Mesendoderm (in vitro differentiated cells): Measurements from ENCODE around the gene PXYLP1.

Experiments
- DNase-seq: peaks from one replicate; pipeline ENCODE4 v3.0.0; 2013
- H2AK5ac ChIP-seq: 2 replicates; pipeline ENCODE4 v1.6.1; 2013; ENCODE audit warnings: low read length, inconsistent platforms
- H2BK120ac ChIP-seq: 2 replicates; pipeline ENCODE4 v1.6.1; 2013; ENCODE audit warnings: low read depth, mild to moderate bottlenecking, low read length, moderate library complexity, mixed read lengths
- H2BK15ac ChIP-seq: replicated peaks from 2 replicates; pipeline ENCODE4 v1.6.1; 2013; ENCODE audit warnings: low read depth, mild to moderate bottlenecking, moderate library complexity
- H2BK5ac ChIP-seq: 2 replicates; pipeline ENCODE4 v1.6.1; 2013; ENCODE audit warnings: low read length, inconsistent platforms
- H3K18ac ChIP-seq: 2 replicates; pipeline ENCODE4 v1.6.1; 2013; ENCODE audit warnings: mild to moderate bottlenecking, low read length, mixed read lengths
- H3K23ac ChIP-seq: one replicate; pipeline ENCODE4 v1.6.1; 2013; ENCODE audit warnings: low read length
- H3K27ac ChIP-seq: 2 replicates; pipeline ENCODE4 v1.5.1; 2013; ENCODE audit warnings: low read depth, mild to moderate bottlenecking, inconsistent platforms, low read length, moderate library complexity
- H3K27me3 ChIP-seq: 2 replicates; pipeline ENCODE4 v1.6.1; 2013; ENCODE audit warnings: low read length, control low read depth, mild to moderate bottlenecking, inconsistent platforms; ENCODE audit not compliant: insufficient read depth, poor library complexity
- H3K36me3 ChIP-seq: 2 replicates; pipeline ENCODE4 v1.6.1; 2013; ENCODE audit warnings: low read length, inconsistent platforms; ENCODE audit not compliant: control insufficient read depth, insufficient read depth
- H3K4ac ChIP-seq: one replicate; pipeline ENCODE4 v1.6.1; 2013; ENCODE audit warnings: low read depth, mild to moderate bottlenecking, low read length, moderate library complexity
- H3K4me1 ChIP-seq: 2 replicates; pipeline ENCODE4 v1.6.1; 2013; ENCODE audit warnings: low read depth, low read length, inconsistent platforms; ENCODE audit not compliant: control insufficient read depth
- H3K4me2 ChIP-seq: 2 replicates; pipeline ENCODE4 v1.6.1; 2013; ENCODE audit warnings: low read length
- H3K4me3 ChIP-seq: 2 replicates; pipeline ENCODE4 v1.5.1; 2013; ENCODE audit warnings: mild to moderate bottlenecking, low read length
- H3K56ac ChIP-seq: one replicate; pipeline ENCODE4 v1.6.1; 2013; ENCODE audit warnings: low read length
- H3K79me1 ChIP-seq: 2 replicates; pipeline ENCODE4 v1.6.1; 2013; ENCODE audit warnings: low read length, inconsistent platforms
- H3K79me2 ChIP-seq: 2 replicates; pipeline ENCODE4 v1.6.1; 2013; ENCODE audit warnings: mild to moderate bottlenecking, low read length; ENCODE audit not compliant: control insufficient read depth, insufficient read depth
- H3K9ac ChIP-seq: 2 replicates; pipeline ENCODE4 v1.6.1; 2013; ENCODE audit warnings: low read length, inconsistent platforms
- H4K5ac ChIP-seq: one replicate; pipeline ENCODE4 v1.6.1; 2013; ENCODE audit warnings: low read length
- H4K8ac ChIP-seq: one replicate; pipeline ENCODE4 v1.6.1; 2013; ENCODE audit warnings: low read depth, mild to moderate bottlenecking, control low read depth, low read length, moderate library complexity
- WGBS: extraction: QIAGEN DNeasy Blood & Tissue Kit; methylation state at CpG from one replicate; pipeline ENCODE4 v1.1.7; 2013; ENCODE audit warnings: low lambda C conversion rate, missing lambda C conversion rate; ENCODE audit not compliant: insufficient coverage; ENCODE audit errors: extremely low coverage; 5-methylcytosine and 5-hydroxymethylcytosine counted together

PXYLP1 gene

DNA sequence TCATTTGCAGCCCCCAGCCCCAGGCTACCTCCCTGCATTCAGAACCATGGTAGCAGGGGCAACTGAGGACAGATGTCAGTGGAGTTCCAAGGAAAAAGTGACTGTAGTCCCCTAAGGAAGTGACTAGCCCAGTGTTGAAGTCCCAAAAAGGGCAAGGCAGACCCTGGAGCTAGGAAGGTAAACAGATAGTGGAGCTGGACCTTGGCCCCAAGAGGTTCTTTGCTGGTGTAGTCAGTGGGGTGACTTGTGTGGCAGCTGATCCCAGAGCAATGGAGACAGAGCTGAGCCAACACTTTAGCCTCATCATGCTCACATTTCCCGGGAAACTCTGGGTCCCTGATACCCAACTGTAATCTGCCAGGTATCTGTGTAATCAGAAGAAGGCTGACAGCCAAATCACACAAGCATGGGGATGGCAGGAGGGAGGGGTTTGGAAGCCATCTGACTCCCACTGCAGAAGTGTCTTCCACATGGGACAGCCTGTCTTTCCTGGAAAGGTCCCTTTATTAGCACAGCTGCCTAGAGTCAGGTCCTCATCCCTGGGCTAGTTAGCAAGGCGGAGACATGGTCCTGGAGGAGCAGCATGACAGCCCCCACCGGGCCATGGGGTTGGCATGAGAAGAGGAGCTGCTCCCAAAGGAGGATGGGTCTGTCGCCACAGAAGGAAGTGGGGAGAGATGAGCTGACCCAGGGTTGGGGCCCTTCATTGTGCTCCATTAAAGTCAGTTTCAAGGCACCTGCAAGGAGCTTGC lies 39.8 kb downstream of the PXYLP1 start:
- Histone ChIP-seq H3K27ac (no peak overlapping the region), H3K79me1 (no peaks in the 10 kb centered on the region), H2BK5ac (no peak overlapping the region), H3K27me3 (no peaks in the 10 kb centered on the region), H3K4me2 (no peak overlapping the region), H2BK120ac (no peak overlapping the region), H2AK5ac (no peak overlapping the region), H3K56ac (no peak overlapping the region), H3K23ac (no peak overlapping the region), H3K4ac (no peak overlapping the region), H4K5ac (no peak overlapping the region), H3K9ac (no peak overlapping the region), H3K36me3 (no peaks in the 10 kb centered on the region), H3K4me1 (no peaks in the 10 kb centered on the region), H3K18ac (no peak overlapping the region), H2BK15ac (no peak overlapping the region), H4K8ac (no peak overlapping the region), H3K79me2 (no peaks in the 10 kb centered on the region), H3K4me3 (no peak overlapping the region)
- WGBS: no CpG with 5 or more reads among the region's 4 CpGs
- DNase-seq: no peak

DNA sequence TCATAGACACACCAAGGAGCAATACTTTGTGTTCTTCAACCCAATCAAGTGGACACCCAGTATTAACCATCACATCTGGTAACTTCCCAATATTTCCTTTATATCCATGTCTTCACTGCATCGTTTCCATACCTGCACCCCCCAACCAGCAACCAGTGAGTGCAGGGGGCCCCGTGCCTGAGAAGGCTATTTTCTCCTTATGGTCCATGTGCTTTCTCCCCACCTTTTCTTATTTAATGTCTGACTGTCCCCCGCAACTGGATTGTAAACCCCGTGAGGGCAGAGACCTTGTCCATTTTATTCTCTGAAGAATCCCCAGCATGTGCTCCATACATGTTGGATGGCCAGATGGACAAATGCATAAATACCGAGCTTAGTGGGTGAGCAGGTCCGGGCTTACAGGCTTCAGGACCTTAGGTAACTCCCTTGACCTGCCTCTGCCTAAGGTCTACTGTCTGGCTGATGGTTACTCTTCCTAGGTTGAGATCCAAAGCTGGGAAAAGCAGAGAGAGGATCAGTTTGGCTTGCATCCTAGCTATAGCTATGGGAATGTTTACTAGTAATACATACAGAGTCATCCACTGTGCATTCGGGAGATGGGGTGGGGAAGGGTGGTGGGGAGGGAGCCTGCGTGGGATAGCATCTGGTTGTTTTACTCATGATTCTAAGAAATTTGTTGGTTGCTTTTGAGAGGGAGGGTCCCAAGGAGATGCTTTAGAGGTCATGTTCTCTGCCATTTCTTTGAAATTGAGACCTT lies 41.5 kb downstream of the PXYLP1 start:
- Histone ChIP-seq H3K18ac (no peak overlapping the region), H2AK5ac (no peak overlapping the region), H3K4me3 (no peak overlapping the region), H3K9ac (no peak overlapping the region), H4K5ac (no peak overlapping the region), H3K23ac (no peak overlapping the region), H3K79me1 (no peaks in the 10 kb centered on the region), H2BK15ac (no peak overlapping the region), H3K79me2 (no peaks in the 10 kb centered on the region), H3K4me1 (no peaks in the 10 kb centered on the region), H3K27ac (no peak overlapping the region), H3K36me3 (no peaks in the 10 kb centered on the region), H3K4me2 (no peak overlapping the region), H2BK5ac (no peak overlapping the region), H3K27me3 (no peaks in the 10 kb centered on the region), H3K56ac (no peak overlapping the region), H3K4ac (no peak overlapping the region), H4K8ac (no peak overlapping the region), H2BK120ac (no peak overlapping the region)
- no CpG with 5 or more reads among the region's 8 CpGs for WGBS
- DNase-seq: no peak

DNA sequence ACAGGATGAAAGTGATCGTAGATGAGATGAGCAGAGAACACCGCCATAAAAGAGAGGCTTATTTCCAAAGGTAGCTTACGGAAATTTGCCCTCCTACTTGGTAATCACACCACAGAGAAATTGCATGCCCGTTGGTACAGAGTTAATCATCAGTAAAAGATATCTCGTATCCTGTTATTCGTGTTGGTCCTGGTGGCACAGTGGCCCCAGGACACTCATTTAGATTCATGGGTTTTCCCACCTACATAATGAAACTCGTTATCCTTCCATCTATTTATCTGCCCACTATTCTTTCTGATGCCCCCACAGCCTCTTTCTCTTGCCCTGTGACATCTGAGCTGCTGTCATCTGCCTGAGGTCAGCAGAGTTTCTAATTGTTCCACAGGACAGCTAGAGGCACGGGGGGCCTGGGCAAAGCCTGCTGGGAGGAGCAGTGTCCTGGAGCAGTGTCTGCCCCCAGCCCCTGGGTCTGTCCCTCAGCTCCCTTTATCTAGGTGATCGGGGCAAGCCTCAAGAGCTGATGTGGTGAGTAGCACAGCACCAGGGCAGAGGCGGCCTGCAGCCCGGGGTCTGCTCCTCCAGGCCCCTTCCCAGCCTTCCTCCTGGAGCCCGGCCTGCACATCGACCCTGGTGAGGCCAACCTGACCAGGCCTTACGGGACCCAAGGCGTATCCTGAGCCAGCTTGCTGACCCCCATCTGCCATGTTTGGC lies 42.2 kb downstream of the PXYLP1 start:
- Histone ChIP-seq H3K9ac (no peak overlapping the region), H3K79me2 (no peaks in the 10 kb centered on the region), H3K4me3 (no peak overlapping the region), H4K8ac (no peak overlapping the region), H3K27ac (no peak overlapping the region), H3K18ac (no peak overlapping the region), H3K4me1 (no peaks in the 10 kb centered on the region), H2BK120ac (no peak overlapping the region), H2BK15ac (no peak overlapping the region), H2BK5ac (no peak overlapping the region), H3K4ac (no peak overlapping the region), H2AK5ac (no peak overlapping the region), H3K36me3 (no peaks in the 10 kb centered on the region), H3K56ac (no peak overlapping the region), H3K27me3 (no peaks in the 10 kb centered on the region), H4K5ac (no peak overlapping the region), H3K23ac (no peak overlapping the region), H3K4me2 (no peak overlapping the region), H3K79me1 (no peaks in the 10 kb centered on the region)
- no CpG with 5 or more reads among the region's 15 CpGs for WGBS
- no peak for DNase-seq

- Histone ChIP-seq H3K56ac (no peak overlapping the region), H4K8ac (no peak overlapping the region), H3K9ac (no peak overlapping the region), H2BK15ac (no peak overlapping the region), H3K4me1 (no peaks in the 10 kb centered on the region), H3K27me3 (no peaks in the 10 kb centered on the region), H3K4me2 (no peak overlapping the region), H3K4ac (no peak overlapping the region), H3K79me1 (no peaks in the 10 kb centered on the region), H2BK5ac (no peak overlapping the region), H3K4me3 (no peak overlapping the region), H2AK5ac (no peak overlapping the region), H3K36me3 (no peaks in the 10 kb centered on the region), H3K23ac (no peak overlapping the region), H3K18ac (no peak overlapping the region), H3K79me2 (no peaks in the 10 kb centered on the region), H4K5ac (no peak overlapping the region), H2BK120ac (no peak overlapping the region), H3K27ac (no peak overlapping the region)
- DNase-seq: no peak
- WGBS: no CpG with 5 or more reads among the region's 10 CpGs
These were observed 42.9 kb downstream of the PXYLP1 start for GRCh38 chr3:141274411-141275031.

GRCh38 chr3:141275032-141275422 lies 43.4 kb downstream of the PXYLP1 start:
- H3K23ac ChIP-seq: no peak overlapping the region
- no peak overlapping the region for H3K4me2 ChIP-seq
- H3K4me1 ChIP-seq: no peaks in the 10 kb centered on the region
- no peak overlapping the region for H2AK5ac ChIP-seq
- no peaks in the 10 kb centered on the region for H3K79me2 ChIP-seq
- no peaks in the 10 kb centered on the region for H3K79me1 ChIP-seq
- H2BK15ac ChIP-seq: no peak overlapping the region
- H4K8ac ChIP-seq: no peak overlapping the region
- no peak overlapping the region for H3K9ac ChIP-seq
- no peak overlapping the region for H3K4me3 ChIP-seq
- H3K18ac ChIP-seq: no peak overlapping the region
- H3K36me3 ChIP-seq: no peaks in the 10 kb centered on the region
- no peaks in the 10 kb centered on the region for H3K27me3 ChIP-seq
- H2BK5ac ChIP-seq: no peak overlapping the region
- no peak overlapping the region for H2BK120ac ChIP-seq
- H3K4ac ChIP-seq: no peak overlapping the region
- no peak overlapping the region for H4K5ac ChIP-seq
- no peak overlapping the region for H3K27ac ChIP-seq
- no peak for DNase-seq
- whole genome bisulfite sequencing: no CpG with 5 or more reads among the region's 1 CpG
- H3K56ac ChIP-seq: no peak overlapping the region
